Activated CD4-positive, CD25-positive, alpha-beta regulatory T cell treated with anti-CD3 and anti-CD28 coated beads, Interleukin-2, amount 50 U/mL, for 24 hours (primary cell): ENCODE results near the gene PDIA5.

ENCODE experiments used
- ATAC-seq, 2 donors: fragments of 150-1000 bp; cut with Tn5 transposase; one replicate each; pipeline ENCODE4 v1.10.0; 2021; ENCODE audit warnings: mild to moderate bottlenecking in 1 of 2, moderate library complexity in 1 of 2

PDIA5 gene

DNA sequence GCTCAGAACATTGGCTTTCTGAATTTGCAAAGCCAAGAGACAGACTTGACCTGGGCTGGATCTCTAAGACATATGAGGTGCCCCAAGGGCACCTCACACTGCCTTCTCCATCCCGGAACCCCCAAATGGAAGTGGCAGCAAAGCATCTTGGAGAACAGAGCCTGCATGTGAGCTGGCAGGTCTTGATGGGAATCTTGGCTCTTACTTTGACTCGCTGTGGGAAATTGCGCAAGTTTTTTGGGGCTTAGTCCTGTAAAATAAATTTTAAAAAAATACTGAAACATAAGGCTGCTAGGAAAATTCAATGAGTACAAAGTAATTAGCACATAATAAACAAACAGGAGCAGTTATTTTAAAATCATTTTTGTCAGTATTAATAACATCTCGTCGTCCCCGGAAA is 121.2 kb downstream of the PDIA5 start:
- ATAC-seq = no peak

DNA sequence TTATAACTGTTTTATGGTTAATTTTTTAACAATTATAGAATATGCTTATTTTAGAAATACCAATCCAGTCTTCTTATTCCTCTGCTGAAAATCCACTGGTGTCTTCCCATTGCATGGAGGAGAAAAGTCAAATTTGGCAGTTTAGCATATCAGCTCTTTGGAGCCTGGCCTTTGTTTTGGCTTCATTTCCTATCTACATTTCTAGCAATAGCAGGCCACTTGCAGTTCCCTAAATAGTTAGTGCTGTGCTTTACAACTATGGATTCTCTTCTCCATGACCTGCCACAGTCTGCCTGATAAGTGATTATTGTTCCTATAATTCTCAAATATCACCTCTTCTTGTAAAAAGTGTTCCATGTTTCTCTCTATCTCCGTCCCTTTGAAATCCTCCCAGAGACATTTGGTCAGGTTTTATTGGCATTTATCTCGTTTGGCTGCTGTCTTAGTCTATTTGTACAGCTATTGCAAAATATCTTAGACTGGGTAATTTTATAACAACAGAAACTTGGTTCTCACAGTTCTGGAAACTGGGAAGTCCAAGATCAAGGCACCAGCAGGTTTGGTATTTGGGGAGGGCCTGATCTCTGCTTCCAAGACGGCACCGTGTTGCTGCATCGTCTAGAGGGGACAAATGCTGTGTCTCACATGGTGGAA is 126.8 kb downstream of the PDIA5 start:
- ATAC-seq = no peak

DNA sequence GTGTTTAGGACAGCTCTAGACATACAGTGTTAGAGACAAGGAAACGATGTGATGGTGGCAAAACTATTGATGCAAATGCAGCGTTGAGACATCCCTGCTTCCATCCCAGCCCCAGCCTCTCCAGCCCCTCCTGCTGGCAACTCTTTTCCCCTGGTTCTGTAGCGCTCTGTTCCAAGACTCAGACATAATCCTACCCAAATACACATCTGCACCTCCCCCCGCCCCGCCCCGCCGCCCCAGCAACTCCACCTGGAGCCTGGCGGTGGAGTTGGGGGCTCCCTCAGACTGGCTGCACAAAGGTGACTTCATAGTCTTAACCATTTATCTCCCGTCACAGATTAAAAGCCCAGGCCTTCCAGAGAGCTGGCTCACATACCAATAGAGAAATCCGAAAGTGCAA is 127.7 kb downstream of the PDIA5 start:
- no peak for ATAC-seq

DNA sequence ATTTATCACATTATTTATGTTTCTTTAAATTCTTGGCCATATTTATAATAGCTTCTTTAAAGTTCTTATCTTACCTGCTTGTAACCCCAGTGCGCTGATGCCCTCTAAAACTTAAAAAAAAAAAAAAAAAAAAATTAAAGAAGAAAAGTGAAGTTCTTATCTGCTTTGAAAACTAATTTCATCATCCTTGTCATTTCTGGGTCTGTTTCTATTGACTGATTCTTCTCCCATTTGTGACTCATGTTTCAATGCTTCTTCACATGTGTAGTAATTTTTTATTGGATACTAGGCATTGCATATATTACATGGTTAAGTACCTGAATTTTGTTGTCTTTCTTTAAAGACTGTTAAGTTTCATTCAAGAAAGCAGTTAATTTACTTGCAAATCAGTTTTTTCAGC is 131.5 kb downstream of the PDIA5 start:
- ATAC-seq = no peak

DNA sequence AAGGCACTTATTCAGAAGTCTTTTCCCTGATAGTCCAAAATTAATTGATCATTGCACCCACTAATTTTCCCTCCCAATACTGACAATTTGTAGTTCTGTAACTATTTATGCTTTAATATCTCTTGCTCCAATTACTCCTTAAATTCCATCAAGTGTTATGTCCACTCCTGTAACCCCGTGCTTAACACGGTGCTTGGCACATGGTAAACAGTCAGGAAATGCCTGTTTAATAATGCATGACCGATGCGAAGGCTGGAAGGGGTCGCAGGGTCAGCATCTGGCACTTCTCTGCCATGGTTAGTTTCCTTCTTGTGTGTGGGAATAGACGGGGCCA is 134.4 kb downstream of the PDIA5 start:
- no peak for ATAC-seq

DNA sequence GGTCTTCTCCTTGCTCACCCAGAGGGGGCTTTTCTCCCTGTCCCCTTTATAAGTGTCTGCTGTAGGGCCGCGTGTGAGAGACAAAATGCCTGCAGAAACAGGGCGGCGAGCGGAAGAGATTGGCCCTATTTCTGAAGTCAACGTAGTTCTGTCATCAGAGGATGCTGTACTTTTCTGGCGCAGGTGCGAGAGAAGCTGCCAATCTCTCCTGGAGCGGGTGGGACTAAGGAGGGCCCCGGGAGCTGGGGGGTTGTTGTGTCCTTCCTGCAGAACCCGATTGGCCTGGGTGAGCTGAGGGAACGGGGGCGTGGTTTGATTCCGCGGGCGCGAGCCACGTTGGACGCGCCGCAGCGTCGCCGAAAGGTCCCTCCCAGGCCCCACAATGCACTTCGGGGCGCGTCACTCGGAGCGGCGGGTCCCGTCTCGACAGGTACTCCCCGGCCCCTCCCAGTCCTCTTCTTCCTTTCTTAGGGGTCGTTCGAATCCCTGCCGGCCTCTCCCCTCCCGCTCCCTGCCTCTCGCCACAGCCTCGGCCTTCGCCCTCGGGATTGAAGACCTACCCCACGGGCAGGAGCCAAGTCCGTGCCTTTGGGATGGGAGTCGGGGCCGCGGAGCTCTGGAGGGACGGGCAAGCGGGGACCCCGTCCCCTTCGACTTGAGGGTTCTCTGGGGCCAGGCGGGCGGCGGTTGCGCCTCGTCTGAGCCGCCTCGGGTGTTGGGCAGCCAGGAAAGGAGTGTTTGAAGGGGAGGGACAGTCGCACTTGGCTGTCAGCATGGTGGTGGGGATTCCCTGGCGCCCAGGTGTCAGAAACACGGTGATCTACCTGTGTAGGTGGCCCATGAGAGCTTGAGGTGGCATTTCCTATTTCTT is 135.0 kb downstream of the PDIA5 start, which contains the start of gene SEC22A:
Gene SEC22A, plus strand, starts transcription at position 387 of the 871 bp plus-strand sequence. CDS start 7,275 bp downstream, outside the sequence.
- peak; percentile 98 to 99 for ATAC-seq

DNA sequence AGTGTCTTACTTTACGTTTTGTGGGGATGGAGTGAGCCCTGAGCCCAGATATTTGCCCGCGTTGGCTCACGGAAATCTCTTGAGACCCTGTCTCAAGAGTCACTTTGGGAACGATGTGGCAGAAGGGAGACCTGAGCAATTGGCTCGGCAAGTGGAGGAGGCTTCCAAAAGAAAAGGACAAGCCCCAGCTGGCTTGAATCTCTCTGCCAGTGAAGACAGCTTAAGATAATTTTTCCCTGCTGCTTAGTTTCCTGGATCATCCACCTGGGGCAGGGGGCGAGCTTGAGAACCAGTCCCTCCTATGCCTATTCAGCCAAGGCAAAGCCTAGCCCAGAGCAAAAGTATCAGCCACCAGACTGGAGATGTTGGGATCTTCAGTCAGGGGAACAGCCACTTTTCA is 135.6 kb downstream of the PDIA5 start:
- no peak for ATAC-seq
